K562 (cell line): ENCODE results near the gene APP. TPM values are rescaled to one million over a fixed set of nuclear protein-coding genes. Genes with fewer than 3 reads are reported as not detected.

Source experiments
- ATAC-seq: fragments of 200-7000 bp; cut with Tn5 transposase; 3 replicates; pipeline ENCODE4 v1.9.1; 2020; ENCODE audit warnings: moderate library complexity
- BruUV-seq: library from RNA; stranded (reverse); fragments of 400-500 nt; replicated peaks from 2 replicates; lab custom pipeline; 2021; lab: Mats Ljungman, UMichigan
- CTCF ChIA-PET: fragments of 300-600 bp; formaldehyde crosslinking; extraction: SDS; loops from one replicate; lab custom pipeline; 2021; ENCODE audit warnings: low intra/inter-chr PET ratio; lab: Yijun Ruan, JAX
- POLR2A ChIA-PET: fragments of 300-600, 350-650 bp; sonication (Branson Sonifier 250); formaldehyde crosslinking; extraction: SDS; loops from one replicate; lab custom pipeline; 2021; ENCODE audit warnings: antibody characterized with exemption, inconsistent platforms; lab: Yijun Ruan, JAX
- DNase-seq, 4 experiments: peaks; one replicate each; pipeline versions ENCODE4 v3.0.0 to v3.0.0-alpha.2; 2011 to 2018; ENCODE audit warnings: low spot score in 3 of 4, mixed read lengths in 3 of 4; ENCODE audit errors: extremely low read depth in 1 of 4
- FAIRE-seq: peaks from 2 replicates; lab custom pipeline; 2011; peaks lifted over from hg19 to GRCh38; lab: Jason Lieb, UNC
- H2AFZ ChIP-seq: 2 replicates; pipeline ENCODE4 v1.6.0; 2011; ENCODE audit warnings: low read depth, low read length, control low read depth, inconsistent platforms
- H3K27ac ChIP-seq: fragments of 200-600 bp; 3 replicates; pipeline ENCODE4 v1.8.0; 2011; ENCODE audit warnings: low read depth, mild to moderate bottlenecking, control low read depth, inconsistent platforms, low read length, moderate library complexity, mixed read lengths; ENCODE audit errors: extremely low read depth
- H3K27me3 ChIP-seq, 2 experiments: fragments of 300-600 bp in 1 of 2; 2 replicates in 1 of 2; 3 replicates in 1 of 2; pipeline versions ENCODE4 v1.6.0 to v1.8.0; 2011; ENCODE audit warnings: inconsistent platforms in 2 of 2, low read length in 2 of 2, mild to moderate bottlenecking in 1 of 2, mixed read lengths in 1 of 2, moderate library complexity in 1 of 2; ENCODE audit not compliant: control insufficient read depth in 2 of 2, insufficient read depth in 2 of 2
- H3K36me3 ChIP-seq: fragments of 300-600 bp; 3 replicates; pipeline ENCODE4 v1.8.0; 2011; ENCODE audit warnings: mild to moderate bottlenecking, low read length, inconsistent platforms; ENCODE audit not compliant: control insufficient read depth, insufficient read depth
- H3K4me1 ChIP-seq, 2 experiments: fragments of 200-600 bp in 1 of 2; replicated peaks in 1 of 2; 2 replicates in 1 of 2; 3 replicates in 1 of 2; pipeline versions ENCODE4 v1.5.1 to v1.8.0; 2011; ENCODE audit warnings: inconsistent platforms in 2 of 2, low read length in 2 of 2, mild to moderate bottlenecking in 1 of 2, mixed read lengths in 1 of 2, moderate library complexity in 1 of 2; ENCODE audit not compliant: control insufficient read depth in 2 of 2, insufficient read depth in 2 of 2
- H3K4me2 ChIP-seq: 2 replicates; pipeline ENCODE4 v1.6.1; 2011; ENCODE audit warnings: low read length, control low read depth, inconsistent platforms, mixed read lengths; ENCODE audit not compliant: insufficient read depth
- H3K4me3 ChIP-seq: fragments of 200-600 bp; sonication (generic), shearing (Covaris generic); 2 replicates; pipeline ENCODE4 v1.5.1; 2016; ENCODE audit warnings: control low read depth, inconsistent platforms
- H3K79me2 ChIP-seq: fragments of 200-600 bp; 3 replicates; pipeline ENCODE4 v1.8.0; 2011; ENCODE audit warnings: low read length, inconsistent platforms; ENCODE audit not compliant: control insufficient read depth, insufficient read depth
- H3K9ac ChIP-seq, 2 experiments: 2 replicates each; pipeline versions ENCODE4 v1.6.0 to v1.6.1; 2011; ENCODE audit warnings: low read depth in 2 of 2, low read length in 2 of 2, control low read depth in 1 of 2, inconsistent platforms in 1 of 2, mild to moderate bottlenecking in 1 of 2, mixed read lengths in 1 of 2; ENCODE audit not compliant: insufficient read depth in 1 of 2
- H3K9me1 ChIP-seq: one replicate; pipeline ENCODE4 v1.6.0; 2011; ENCODE audit warnings: inconsistent platforms, mild to moderate bottlenecking, low read length, moderate library complexity; ENCODE audit not compliant: control insufficient read depth, insufficient read depth
- H3K9me3 ChIP-seq: replicated peaks from 2 replicates; pipeline ENCODE4 v1.5.1; 2011; ENCODE audit warnings: low read depth, low read length, inconsistent platforms; ENCODE audit not compliant: control insufficient read depth, insufficient read depth
- H4K20me1 ChIP-seq: replicated peaks from 2 replicates; pipeline ENCODE4 v1.6.1; 2011; ENCODE audit warnings: low read length, inconsistent platforms, mixed read lengths; ENCODE audit not compliant: control insufficient read depth, insufficient read depth
- GABPA ChIP-seq: fragments of 200-800 bp; sonication (Bioruptor generic); conservative IDR thresholded peaks from 2 replicates; pipeline ENCODE4 v1.6.1; 2016; ENCODE audit warnings: low read depth, missing genetic modification characterization, missing compliant biosample characterization
- GATAD2B ChIP-seq: fragments of 450-650 bp; IDR thresholded peaks from 2 replicates; pipeline ENCODE4 v1.6.1; 2017; ENCODE audit warnings: mild to moderate bottlenecking, borderline replicate concordance
- MXI1 ChIP-seq: IDR thresholded peaks from 2 replicates; pipeline ENCODE4 v1.6.1; 2011; ENCODE audit warnings: low read depth, mild to moderate bottlenecking, improper control_type of control experiment, low read length
- ZNF311 ChIP-seq: fragments of 250-450 bp; sonication (Bioruptor Pico); IDR thresholded peaks from 2 replicates; pipeline ENCODE4 v1.4.0; 2020; ENCODE audit warnings: mild to moderate bottlenecking, moderate library complexity
- ZNF551 ChIP-seq: fragments of 250-450 bp; sonication (Bioruptor Pico); IDR thresholded peaks from 2 replicates; pipeline ENCODE4 v1.5.0; 2021; ENCODE audit warnings: mild to moderate bottlenecking, moderate library complexity
- ZNF668 ChIP-seq: fragments of 250-450 bp; sonication (Bioruptor Pico); IDR thresholded peaks from 2 replicates; pipeline ENCODE4 v1.8.0; 2022; ENCODE audit warnings: mild to moderate bottlenecking, inconsistent platforms
- WGBS: fragments of 100-300 bp; shearing (Covaris generic); methylation state at CpG from one replicate; pipeline ENCODE4 v1.1.6; 2016; ENCODE audit warnings: low coverage, mixed read lengths; ENCODE audit not compliant: insufficient coverage; ENCODE audit errors: missing lambda C conversion rate; 5-methylcytosine and 5-hydroxymethylcytosine counted together
- in situ Hi-C: fragments of 300-500 bp; cut with MboI; formaldehyde crosslinking; loops from 4 replicates; pipeline ENCODE4 v1.15.0; 2018; ENCODE audit warnings: inconsistent platforms, mixed read lengths
- intact Hi-C: fragments of 100-400 bp; cut with micrococcal nuclease; formaldehyde crosslinking; loops from 2 replicates; pipeline ENCODE4 v1.14.2; 2022
- polyA plus RNA-seq, 8 experiments: library from polyadenylated mRNA; depleted of rRNA in 4 of 8; stranded (reverse) in 5 of 8; unstranded in 3 of 8; fragments of >200 nt; fragmentation: Nextera tagmentation in 2 of 8; fragmentation: Illumina TruSeq in 1 of 8; extraction: Ambion mirVana in 2 of 8; extraction: Trizol in 1 of 8; gene quantifications; 2 replicates each; pipeline versions ENCODE4 v1.2.1 to v1.2.3, GENCODE V29; 2011 to 2014; ENCODE audit warnings: inconsistent platforms in 1 of 8, missing spikeins in 1 of 8
- total RNA-seq, 7 experiments: library from RNA; depleted of rRNA in 6 of 7; stranded (reverse); fragments of >200 nt in 6 of 7; fragmentation: Illumina TruSeq in 2 of 7; extraction: Trizol in 2 of 7; gene quantifications; 2 replicates each; pipeline versions ENCODE4 v1.2.1 to v1.2.3, GENCODE V29; 2011 to 2021; ENCODE audit warnings: low replicate concordance in 1 of 7
- TF ChIP-seq, protein P1 (sequence below): fragments of 450-650 bp; IDR thresholded peaks from 2 replicates; pipeline ENCODE4 v1.6.1; 2016

Gene APP
- total and polyA plus RNA-seq, 9 of the 15 experiments (the other 6 are each of a cell fraction or from before 2014, with no cell fraction given), result 0.01 to 1.5 (median 0.16) TPM; not detected in 5

GRCh38 chr21:26049803-26050202 is 120.8 kb downstream of the APP start:
- H3K9me3 ChIP-seq, result no peaks in the 10 kb centered on the region
- H3K4me2 ChIP-seq, result no peak overlapping the region
- no peaks in the 10 kb centered on the region for H3K9me1 ChIP-seq
- in situ Hi-C loops, result no loop called here
- intact Hi-C loops, result no loop called here
- no peaks in the 10 kb centered on the region for H3K36me3 ChIP-seq
- CTCF ChIA-PET, result no interaction called here
- FAIRE-seq (no peak), ATAC-seq (no peak)
- H3K4me1 ChIP-seq, result no peaks in the 10 kb centered on the region
- WGBS, result 0% methylated on average over 1 of the region's 1 CpG
- TF ChIP-seq GABPA, result no peak
- TF ChIP-seq MXI1, result no peak
- TF ChIP-seq, protein P1, sequence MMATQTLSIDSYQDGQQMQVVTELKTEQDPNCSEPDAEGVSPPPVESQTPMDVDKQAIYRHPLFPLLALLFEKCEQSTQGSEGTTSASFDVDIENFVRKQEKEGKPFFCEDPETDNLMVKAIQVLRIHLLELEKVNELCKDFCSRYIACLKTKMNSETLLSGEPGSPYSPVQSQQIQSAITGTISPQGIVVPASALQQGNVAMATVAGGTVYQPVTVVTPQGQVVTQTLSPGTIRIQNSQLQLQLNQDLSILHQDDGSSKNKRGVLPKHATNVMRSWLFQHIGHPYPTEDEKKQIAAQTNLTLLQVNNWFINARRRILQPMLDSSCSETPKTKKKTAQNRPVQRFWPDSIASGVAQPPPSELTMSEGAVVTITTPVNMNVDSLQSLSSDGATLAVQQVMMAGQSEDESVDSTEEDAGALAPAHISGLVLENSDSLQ, result no peak
- TF ChIP-seq ZNF668 (CRISPR knock-in tag), result no peak
- TF ChIP-seq GATAD2B, result no peak
- no peak for TF ChIP-seq ZNF551
- TF ChIP-seq ZNF311 (CRISPR knock-in tag), result no peak
- TF ChIP-seq, all 486 proteins: peak for 0
- Histone ChIP-seq H4K20me1 (no peaks in the 10 kb centered on the region), H3K79me2 (no peaks in the 10 kb centered on the region), H3K4me3 (no peak overlapping the region), H3K27me3 (no peaks in the 10 kb centered on the region), H3K27ac (no peak overlapping the region), H3K9ac (no peak overlapping the region), H2AFZ (no peak overlapping the region)
- POLR2A ChIA-PET, result interaction anchor here (0.8 kb wide), 1 partner anchor 339 kb away, joined by 3 read pairs; no protein-coding TSS in a partner anchor
- DNase-seq, result no peak
- BruUV-seq, result no TSS peak
